SK-N-MC (cell line): ENCODE data around the gene RC3H2.

Source experiments
- EZH2 ChIP-seq: fragments of 200-600 bp; sonication (generic); IDR thresholded peaks from one replicate; pipeline ENCODE4 v1.6.1; 2017; ENCODE audit warnings: antibody characterized with exemption
- POLR2AphosphoS5 ChIP-seq: IDR thresholded peaks from 2 replicates; pipeline ENCODE4 v1.6.1; 2012; ENCODE audit warnings: mild to moderate bottlenecking, low read depth, low read length, borderline replicate concordance

DNA sequence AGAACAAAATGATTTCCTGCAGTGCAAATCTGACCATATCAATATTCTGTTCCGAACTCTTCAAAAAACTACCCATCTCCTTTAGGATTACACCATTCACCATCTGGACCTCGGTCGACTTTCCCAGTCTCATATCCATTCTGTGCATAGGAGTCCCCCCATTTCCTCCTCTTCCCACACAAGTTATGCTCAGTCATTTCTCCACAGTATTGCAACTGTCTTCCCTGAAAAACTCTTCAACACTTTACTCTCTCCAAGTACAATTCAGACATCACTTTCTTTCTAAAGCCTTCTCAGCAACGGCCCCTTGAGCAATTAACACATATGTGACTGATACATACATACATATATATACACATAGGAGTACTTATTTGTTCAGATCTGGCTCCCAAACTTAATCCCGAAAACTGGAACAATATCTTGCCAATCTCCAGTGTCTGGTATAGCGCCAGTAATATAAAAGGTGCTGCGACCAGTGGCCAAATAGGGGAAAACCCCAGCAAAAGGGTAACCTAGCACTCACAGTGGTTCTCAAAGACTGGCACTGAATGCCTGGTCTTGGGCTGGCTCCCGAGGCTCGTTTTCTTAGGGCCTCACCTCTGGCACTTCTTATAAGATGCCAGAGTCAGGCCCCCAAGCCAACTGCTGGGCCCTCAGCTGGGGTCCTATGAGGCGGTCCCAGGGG lies 25.5 kb upstream of the RC3H2 start:
- TF ChIP-seq EZH2 (no peak), POLR2AphosphoS5 (no peak)
